SK-N-SH (cell line): ENCODE measurements around the gene ENPP5. TPM values are rescaled to one million over a fixed set of nuclear protein-coding genes. Genes with fewer than 3 reads are reported as not detected.

Source experiments
- CTCF ChIA-PET: fragments of 300-600, 350-600 bp; formaldehyde crosslinking; extraction: SDS; loops from one replicate; lab custom pipeline; 2021; lab: Yijun Ruan, JAX
- POLR2A ChIA-PET: fragments of 350-600 bp; sonication (Branson Sonifier 250); formaldehyde crosslinking; extraction: SDS; loops from one replicate; lab custom pipeline; 2020; ENCODE audit warnings: antibody characterized with exemption, inconsistent platforms; lab: Yijun Ruan, JAX
- DNase-seq: peaks from one replicate; pipeline ENCODE4 v3.0.0; 2012
- H2AFZ ChIP-seq: fragments of 200-600 bp; sonication (generic); 2 replicates; pipeline ENCODE4 v1.8.1; 2016; ENCODE audit warnings: antibody characterized with exemption, mild to moderate bottlenecking, low read depth
- H3F3A ChIP-seq: fragments of 200-600 bp; sonication (generic); replicated peaks from 2 replicates; pipeline ENCODE3; 2016; ENCODE audit warnings: antibody characterized with exemption, mild to moderate bottlenecking; ENCODE audit not compliant: insufficient read depth
- H3K27ac ChIP-seq, 2 experiments: fragments of 200-500 bp in 1 of 2; fragments of 200-600 bp in 1 of 2; sonication (Bioruptor generic) in 1 of 2; sonication (generic), shearing (Covaris generic) in 1 of 2; 2 replicates each; pipeline versions ENCODE4 v1.5.1 to v1.6.1; 2014 to 2016; ENCODE audit warnings: low read depth in 2 of 2, inconsistent platforms in 1 of 2, low read length in 1 of 2, mild to moderate bottlenecking in 1 of 2, mixed read lengths in 1 of 2
- H3K27me3 ChIP-seq: fragments of 200-600 bp; sonication (generic), shearing (Covaris generic); 2 replicates; pipeline ENCODE4 v1.6.1; 2016; ENCODE audit warnings: mixed run types; ENCODE audit not compliant: insufficient read depth
- H3K36me3 ChIP-seq, 2 experiments: fragments of 200-500 bp in 1 of 2; fragments of 200-600 bp in 1 of 2; sonication (Bioruptor generic) in 1 of 2; sonication (generic) in 1 of 2; replicated peaks in 1 of 2; 2 replicates each; pipeline versions ENCODE3 to v1.5.1; 2014 to 2016; ENCODE audit warnings: low read length in 1 of 2, mild to moderate bottlenecking in 1 of 2; ENCODE audit not compliant: insufficient read depth in 2 of 2, control insufficient read depth in 1 of 2
- H3K4me1 ChIP-seq, 2 experiments: fragments of 200-500 bp in 1 of 2; fragments of 200-600 bp in 1 of 2; sonication (Bioruptor generic) in 1 of 2; sonication (generic), shearing (Covaris generic) in 1 of 2; 2 replicates each; pipeline versions ENCODE4 v1.5.1 to v1.6.1; 2014 to 2016; ENCODE audit warnings: low read depth in 1 of 2, low read length in 1 of 2, mixed run types in 1 of 2; ENCODE audit not compliant: insufficient read depth in 2 of 2, control insufficient read depth in 1 of 2
- H3K4me2 ChIP-seq: fragments of 200-600 bp; sonication (generic), shearing (Covaris generic); 2 replicates; pipeline ENCODE4 v1.6.1; 2017; ENCODE audit warnings: mixed run types
- H3K4me3 ChIP-seq, 2 experiments: fragments of 200-500 bp in 1 of 2; fragments of 200-600 bp in 1 of 2; sonication (Bioruptor generic) in 1 of 2; sonication (generic), shearing (Covaris generic) in 1 of 2; 2 replicates each; pipeline versions ENCODE4 v1.5.1 to v1.8.1; 2014 to 2016; ENCODE audit warnings: low read depth in 2 of 2, inconsistent platforms in 1 of 2, low read length in 1 of 2, mild to moderate bottlenecking in 1 of 2, mixed read lengths in 1 of 2, moderate library complexity in 1 of 2
- H3K79me2 ChIP-seq: fragments of 200-600 bp; sonication (generic); 2 replicates; pipeline ENCODE4 v1.8.1; 2017; ENCODE audit warnings: mild to moderate bottlenecking; ENCODE audit not compliant: insufficient read depth
- H3K9ac ChIP-seq: fragments of 200-600 bp; sonication (generic); 2 replicates; pipeline ENCODE4 v1.6.1; 2017; ENCODE audit warnings: mixed run types
- H3K9me2 ChIP-seq: fragments of 200-600 bp; sonication (generic); 2 replicates; pipeline ENCODE4 v1.6.1; 2017; ENCODE audit warnings: mixed run types
- H3K9me3 ChIP-seq: fragments of 200-600 bp; sonication (generic); 2 replicates; pipeline ENCODE4 v1.6.1; 2017; ENCODE audit warnings: mixed run types, mild to moderate bottlenecking, moderate library complexity
- H4K20me1 ChIP-seq: fragments of 200-600 bp; sonication (generic); 2 replicates; pipeline ENCODE4 v1.6.1; 2017; ENCODE audit warnings: mild to moderate bottlenecking, mixed run types; ENCODE audit not compliant: insufficient read depth
- CTCF ChIP-seq: fragments of 200-600 bp; sonication (generic); IDR thresholded peaks from 2 replicates; pipeline ENCODE4 v1.6.1; 2017; ENCODE audit warnings: antibody characterized with exemption, mild to moderate bottlenecking, moderate library complexity
- ELF1 ChIP-seq: IDR thresholded peaks from 2 replicates; pipeline ENCODE4 v1.4.0; 2012
- EP300 ChIP-seq, 2 experiments: IDR thresholded peaks; 2 replicates each; pipeline versions ENCODE4 v1.4.0 to v1.6.1; 2012; ENCODE audit warnings: borderline replicate concordance in 1 of 2, low read depth in 1 of 2, low read length in 1 of 2
- EZH2phosphoT487 ChIP-seq: fragments of 200-600 bp; sonication (generic); IDR thresholded peaks from 2 replicates; pipeline ENCODE4 v1.6.1; 2017; ENCODE audit warnings: low read depth, mixed run types, mild to moderate bottlenecking, antibody characterized with exemption, moderate library complexity, borderline replicate concordance
- FOSL2 ChIP-seq: IDR thresholded peaks from 2 replicates; pipeline ENCODE4 v1.4.0; 2012; ENCODE audit warnings: low read depth, mild to moderate bottlenecking, moderate library complexity, borderline replicate concordance
- FOXJ3 ChIP-seq: sonication (generic); formaldehyde crosslinking; IDR thresholded peaks from 2 replicates; pipeline ENCODE4 v1.5.1; 2020; ENCODE audit warnings: mild to moderate bottlenecking, missing genetic modification reagents
- FOXM1 ChIP-seq: IDR thresholded peaks from 2 replicates; pipeline ENCODE4 v1.4.0; 2012; ENCODE audit warnings: low read depth, mild to moderate bottlenecking
- GATA2 ChIP-seq: sonication (generic); formaldehyde crosslinking; IDR thresholded peaks from 2 replicates; pipeline ENCODE4 v1.5.0; 2020; ENCODE audit warnings: mild to moderate bottlenecking, missing genetic modification reagents
- JUND ChIP-seq: IDR thresholded peaks from 2 replicates; pipeline ENCODE4 v1.4.0; 2012
- MEF2A ChIP-seq: IDR thresholded peaks from 2 replicates; pipeline ENCODE4 v1.4.0; 2012; ENCODE audit warnings: low read depth, borderline replicate concordance
- MXI1 ChIP-seq: IDR thresholded peaks from 2 replicates; pipeline ENCODE4 v1.6.1; 2012; ENCODE audit warnings: mild to moderate bottlenecking, low read depth, low read length, improper control_type of control experiment
- NFIC ChIP-seq: IDR thresholded peaks from 2 replicates; pipeline ENCODE4 v1.4.0; 2012; ENCODE audit warnings: borderline replicate concordance
- PBX3 ChIP-seq: IDR thresholded peaks from 2 replicates; pipeline ENCODE4; 2012
- RAD21 ChIP-seq: IDR thresholded peaks from 2 replicates; pipeline ENCODE4 v1.6.1; 2012; ENCODE audit warnings: mild to moderate bottlenecking, low read length
- RFX5 ChIP-seq: IDR thresholded peaks from 2 replicates; pipeline ENCODE4 v1.6.1; 2012; ENCODE audit warnings: mild to moderate bottlenecking, improper control_type of control experiment, low read length
- RXRA ChIP-seq: IDR thresholded peaks from 2 replicates; pipeline ENCODE4 v1.4.0; 2012; ENCODE audit warnings: low read depth, mild to moderate bottlenecking, borderline replicate concordance
- SIN3A ChIP-seq: IDR thresholded peaks from 2 replicates; pipeline ENCODE4 v1.6.1; 2012; ENCODE audit warnings: low read depth, mild to moderate bottlenecking, low read length, moderate library complexity, borderline replicate concordance
- SMC3 ChIP-seq: IDR thresholded peaks from 2 replicates; pipeline ENCODE4 v1.6.1; 2012; ENCODE audit warnings: low read depth, low read length, improper control_type of control experiment
- TCF12 ChIP-seq: IDR thresholded peaks from 2 replicates; pipeline ENCODE4 v1.4.0; 2012
- TEAD4 ChIP-seq: IDR thresholded peaks from 2 replicates; pipeline ENCODE4 v1.4.0; 2012; ENCODE audit warnings: mild to moderate bottlenecking, borderline replicate concordance; ENCODE audit not compliant: insufficient read depth
- USF2 ChIP-seq: fragments of 150-350 bp; IDR thresholded peaks from 2 replicates; pipeline ENCODE4 v1.6.1; 2017; ENCODE audit warnings: antibody characterized with exemption, low read length, low read depth, borderline replicate concordance
- WGBS: methylation state at CpG from one replicate; pipeline ENCODE4 v1.1.6; 2017; ENCODE audit warnings: low lambda C conversion rate; 5-methylcytosine and 5-hydroxymethylcytosine counted together
- polyA plus RNA-seq, 3 experiments: library from polyadenylated mRNA; depleted of rRNA; stranded (reverse); fragments of >200 nt; gene quantifications; 2 replicates each; pipeline ENCODE4 v1.2.3, GENCODE V29; 2012

ENPP5 gene
- polyA plus RNA-seq, 1 of the 3 experiments (the other 2 are of a cell fraction) = not detected

- Histone ChIP-seq H3K9ac (no peak overlapping the region), H2AFZ (no peak overlapping the region), H3K4me3 (no peak overlapping the region), H4K20me1 (no peaks in the 10 kb centered on the region), H3F3A (no peaks in the 10 kb centered on the region), H3K4me2 (no peak overlapping the region), H3K4me1 (no peaks in the 10 kb centered on the region), H3K27ac (no peak overlapping the region), H3K36me3 (no peaks in the 10 kb centered on the region), H3K79me2 (no peaks in the 10 kb centered on the region), H3K9me3 (no peaks in the 10 kb centered on the region), H3K9me2 (no peaks in the 10 kb centered on the region), H3K27me3 (peaks cover 16% of the 10 kb centered on the region)
- ChIA-PET CTCF (no interaction called here), POLR2A (no interaction called here)
- DNase-seq = no peak
- WGBS = 0% methylated on average over 4 of the region's 4 CpGs
- TF ChIP-seq FOXM1 = no peak
- no peak for TF ChIP-seq PBX3
- no peak for TF ChIP-seq USF2
- no peak for TF ChIP-seq SIN3A
Measured at GRCh38 chr6:46184114-46184513, 13.3 kb upstream of the ENPP5 start.

GRCh38 chr6:46175976-46176375, 5.2 kb upstream of the ENPP5 start:
- H3K27me3 ChIP-seq = peaks cover 21% of the 10 kb centered on the region; the same call in 1 of the 2 replicates
- no peak overlapping the region for H3K4me2 ChIP-seq
- no peaks in the 10 kb centered on the region for H3K9me2 ChIP-seq
- no peaks in the 10 kb centered on the region for H3F3A ChIP-seq
- H3K9ac ChIP-seq = no peak overlapping the region
- no peak overlapping the region for H3K4me3 ChIP-seq
- CTCF ChIA-PET = no interaction called here
- no peaks in the 10 kb centered on the region for H4K20me1 ChIP-seq
- H3K27ac ChIP-seq = no peak overlapping the region
- H2AFZ ChIP-seq = no peak overlapping the region
- DNase-seq = no peak
- no peaks in the 10 kb centered on the region for H3K36me3 ChIP-seq
- TF ChIP-seq MXI1 = no peak
- no peak for TF ChIP-seq CTCF
- TF ChIP-seq TEAD4 = no peak
- TF ChIP-seq TCF12 = no peak
- TF ChIP-seq NFIC = no peak
- no peak for TF ChIP-seq RAD21
- no peak for TF ChIP-seq FOSL2
- no peak for TF ChIP-seq JUND
- no peak for TF ChIP-seq FOXJ3 (CRISPR knock-in tag)
- TF ChIP-seq ELF1 = no peak
- no peak for TF ChIP-seq SMC3
- TF ChIP-seq EP300 (IDR thresholded peaks at IDR 0.05; ENCODE audit: borderline replicate concordance in 1 of 2, low read depth in 1 of 2, low read length in 1 of 2) = no peak
- no peak for TF ChIP-seq EZH2phosphoT487
- no peak for TF ChIP-seq MEF2A
- TF ChIP-seq FOXM1 = no peak
- TF ChIP-seq GATA2 (CRISPR knock-in tag) = no peak
- TF ChIP-seq PBX3 = no peak
- TF ChIP-seq RFX5 = no peak
- TF ChIP-seq RXRA = no peak
- TF ChIP-seq SIN3A = no peak
- H3K9me3 ChIP-seq = no peaks in the 10 kb centered on the region
- no peaks in the 10 kb centered on the region for H3K79me2 ChIP-seq
- H3K4me1 ChIP-seq = no peaks in the 10 kb centered on the region
- POLR2A ChIA-PET = no interaction called here
- WGBS = 0% methylated on average over 3 of the region's 3 CpGs
